ENCODE results near the gene ADAMTS13.

GRCh38 chr9:133400292-133400691 is 21.9 kb upstream of the ADAMTS13 start:
- TF ChIP-seq REST (IDR thresholded peaks at IDR 0.05; ENCODE audit: borderline replicate concordance) (no peak), REST (CRISPR knock-in tag; IDR thresholded peaks at IDR 0.05; ENCODE audit: low read depth) (no peak), HLTF (IDR thresholded peaks at IDR 0.05) (no peak), POLR2A (conservative IDR thresholded peaks at IDR 0.05) (no peak), BHLHE40 (IDR thresholded peaks at IDR 0.05; ENCODE audit: low read length) (no peak), EHMT2 (IDR thresholded peaks at IDR 0.05) (no peak), USF2 (CRISPR knock-in tag; IDR thresholded peaks at IDR 0.05) (no peak), EZH2 (IDR thresholded peaks at IDR 0.05; ENCODE audit: borderline replicate concordance, low read depth, low read length) (no peak), RAD51 (IDR thresholded peaks at IDR 0.05; ENCODE audit: borderline replicate concordance, low read depth) (no peak), ATF6 (CRISPR knock-in tag; IDR thresholded peaks at IDR 0.05) (no peak), CAMTA2 (CRISPR knock-in tag; conservative IDR thresholded peaks at IDR 0.05) (no peak), ZNF232 (CRISPR knock-in tag; IDR thresholded peaks at IDR 0.05) (no peak), ZNF175 (CRISPR knock-in tag; IDR thresholded peaks at IDR 0.05; ENCODE audit: low read depth) (no peak)
